HepG2 (cell line): Measurements from ENCODE around the gene FSIP1. TPM values are rescaled to one million over a fixed set of nuclear protein-coding genes. Genes with fewer than 3 reads are reported as not detected.
A peak's percentile ranks its signal among the peaks of the same experiment; 100 is the strongest.

Experiments
- AHR ChIP-seq: IDR thresholded peaks from 2 replicates; pipeline ENCODE4 v1.6.1; 2018; ENCODE audit warnings: missing genetic modification reagents, missing compliant biosample characterization
- CAMTA2 ChIP-seq: sonication (generic); formaldehyde crosslinking; IDR thresholded peaks from 2 replicates; pipeline ENCODE4 v1.4.0; 2020; ENCODE audit warnings: mild to moderate bottlenecking, missing genetic modification reagents, borderline replicate concordance
- CENPT ChIP-seq: sonication (generic); formaldehyde crosslinking; IDR thresholded peaks from 2 replicates; pipeline ENCODE4 v1.8.0; 2022; ENCODE audit warnings: low read depth, mild to moderate bottlenecking, moderate library complexity, missing genetic modification reagents
- HOXA5 ChIP-seq: sonication (generic); formaldehyde crosslinking; IDR thresholded peaks from 2 replicates; pipeline ENCODE4 v1.4.0; 2020; ENCODE audit warnings: missing genetic modification reagents
- NFE2 ChIP-seq: sonication (generic); formaldehyde crosslinking; IDR thresholded peaks from 2 replicates; pipeline ENCODE4 v1.4.0; 2020; ENCODE audit warnings: missing genetic modification reagents
- PHF21A ChIP-seq: sonication (generic); formaldehyde crosslinking; IDR thresholded peaks from 2 replicates; pipeline ENCODE4 v1.5.0; 2020; ENCODE audit warnings: mild to moderate bottlenecking, missing genetic modification reagents
- PITX1 ChIP-seq: sonication (generic); formaldehyde crosslinking; IDR thresholded peaks from 2 replicates; pipeline ENCODE4 v1.5.1; 2020; ENCODE audit warnings: mild to moderate bottlenecking, missing genetic modification reagents
- SATB2 ChIP-seq: sonication (generic); formaldehyde crosslinking; IDR thresholded peaks from 2 replicates; pipeline ENCODE4 v1.5.0; 2020; ENCODE audit warnings: missing genetic modification reagents
- SKI ChIP-seq: fragments of 450-650 bp; IDR thresholded peaks from one replicate; pipeline ENCODE4 v1.6.1; 2018; ENCODE audit warnings: mild to moderate bottlenecking; ENCODE audit not compliant: partially characterized antibody
- SNRNP70 ChIP-seq: fragments of 200-400 bp; formaldehyde crosslinking; IDR thresholded peaks from 2 replicates; pipeline ENCODE4 v1.6.1; 2017; ENCODE audit warnings: mild to moderate bottlenecking, low read depth, low read length, moderate library complexity
- SPEN ChIP-seq: sonication (generic); formaldehyde crosslinking; IDR thresholded peaks from 2 replicates; pipeline ENCODE4 v1.5.1; 2020; ENCODE audit warnings: low read depth, mild to moderate bottlenecking, missing genetic modification reagents
- STAG1 ChIP-seq: sonication (generic); formaldehyde crosslinking; IDR thresholded peaks from 2 replicates; pipeline ENCODE4 v1.4.0; 2020; ENCODE audit warnings: missing genetic modification reagents
- TBL1XR1 ChIP-seq: fragments of 150-350 bp; IDR thresholded peaks from 2 replicates; pipeline ENCODE4 v1.6.1; 2014; ENCODE audit warnings: borderline replicate concordance, low read length; ENCODE audit not compliant: partially characterized antibody
- TCF12 ChIP-seq, 2 experiments: fragments of 450-650 bp in 1 of 2; sonication (generic) in 1 of 2; formaldehyde crosslinking in 1 of 2; IDR thresholded peaks; 2 replicates each; pipeline versions ENCODE4 v1.6.1 to v1.8.0; 2017 to 2022; ENCODE audit warnings: antibody characterized with exemption in 1 of 2, mild to moderate bottlenecking in 1 of 2, missing genetic modification reagents in 1 of 2, moderate library complexity in 1 of 2
- U2AF1 ChIP-seq: fragments of 200-400 bp; formaldehyde crosslinking; optimal IDR thresholded peaks from 2 replicates; pipeline ENCODE3; 2017; ENCODE audit warnings: mild to moderate bottlenecking, low read depth, low read length
- ZNF296 ChIP-seq: sonication (generic); formaldehyde crosslinking; conservative IDR thresholded peaks from 2 replicates; pipeline ENCODE4 v1.5.0; 2020; ENCODE audit warnings: mild to moderate bottlenecking, missing genetic modification reagents
- ZNF484 ChIP-seq: sonication (generic); formaldehyde crosslinking; IDR thresholded peaks from 2 replicates; pipeline ENCODE4 v1.5.1; 2020; ENCODE audit warnings: mild to moderate bottlenecking, low read depth, missing genetic modification reagents, borderline replicate concordance
- ZNF510 ChIP-seq: sonication (generic); formaldehyde crosslinking; IDR thresholded peaks from 2 replicates; pipeline ENCODE4 v1.4.0; 2020; ENCODE audit warnings: low read depth, mild to moderate bottlenecking, missing genetic modification reagents
- ZNF790 ChIP-seq: sonication (generic); formaldehyde crosslinking; IDR thresholded peaks from 2 replicates; pipeline ENCODE4 v1.8.0; 2022; ENCODE audit warnings: missing genetic modification reagents, mild to moderate bottlenecking, borderline replicate concordance
- ZSCAN20 ChIP-seq: sonication (generic); formaldehyde crosslinking; IDR thresholded peaks from 2 replicates; pipeline ENCODE4 v1.4.0; 2020; ENCODE audit warnings: missing genetic modification reagents, mild to moderate bottlenecking, borderline replicate concordance
- ZSCAN29 ChIP-seq: sonication (generic); formaldehyde crosslinking; conservative IDR thresholded peaks from 2 replicates; pipeline ENCODE4 v1.4.0; 2020; ENCODE audit warnings: mild to moderate bottlenecking, missing genetic modification reagents
- polyA plus RNA-seq, 8 experiments: library from polyadenylated mRNA; depleted of rRNA in 3 of 8; stranded (reverse) in 7 of 8; unstranded in 1 of 8; fragments of >200 nt; fragmentation: Illumina TruSeq in 4 of 8; extraction: Trizol in 4 of 8; gene quantifications; 2 replicates each; pipeline versions ENCODE4 v1.2.1 to v1.2.3, GENCODE V29; 2011 to 2016; ENCODE audit warnings: low read depth in 4 of 8, missing spikeins in 1 of 8, mixed read lengths in 1 of 8; ENCODE audit not compliant: insufficient read depth in 1 of 8
- total RNA-seq, 5 experiments: library from RNA; depleted of rRNA; stranded (reverse); fragments of >200 nt; fragmentation: Illumina TruSeq; extraction: Trizol; gene quantifications; 2 replicates each; pipeline ENCODE4 v1.2.3, GENCODE V29; 2016; ENCODE audit warnings: low read depth in 1 of 5
- TF ChIP-seq, protein P1 (sequence below): sonication (generic); formaldehyde crosslinking; IDR thresholded peaks from 2 replicates; pipeline ENCODE4 v1.8.0; 2022; ENCODE audit warnings: missing genetic modification reagents, mild to moderate bottlenecking, inconsistent platforms, borderline replicate concordance
- TF ChIP-seq, protein P2 (sequence below): sonication (generic); formaldehyde crosslinking; IDR thresholded peaks from 2 replicates; pipeline ENCODE4 v1.4.0; 2020; ENCODE audit warnings: mild to moderate bottlenecking, missing genetic modification reagents, borderline replicate concordance
- TF ChIP-seq, protein P3 (sequence below): sonication (generic); formaldehyde crosslinking; conservative IDR thresholded peaks from 2 replicates; pipeline ENCODE4 v1.4.0; 2020; ENCODE audit warnings: missing genetic modification reagents

Gene FSIP1
- total and polyA plus RNA-seq, 2 of the 13 experiments (the other 11 are each of a cell fraction or from before 2014, with no cell fraction given), result 0.18 TPM; not detected in 1

DNA sequence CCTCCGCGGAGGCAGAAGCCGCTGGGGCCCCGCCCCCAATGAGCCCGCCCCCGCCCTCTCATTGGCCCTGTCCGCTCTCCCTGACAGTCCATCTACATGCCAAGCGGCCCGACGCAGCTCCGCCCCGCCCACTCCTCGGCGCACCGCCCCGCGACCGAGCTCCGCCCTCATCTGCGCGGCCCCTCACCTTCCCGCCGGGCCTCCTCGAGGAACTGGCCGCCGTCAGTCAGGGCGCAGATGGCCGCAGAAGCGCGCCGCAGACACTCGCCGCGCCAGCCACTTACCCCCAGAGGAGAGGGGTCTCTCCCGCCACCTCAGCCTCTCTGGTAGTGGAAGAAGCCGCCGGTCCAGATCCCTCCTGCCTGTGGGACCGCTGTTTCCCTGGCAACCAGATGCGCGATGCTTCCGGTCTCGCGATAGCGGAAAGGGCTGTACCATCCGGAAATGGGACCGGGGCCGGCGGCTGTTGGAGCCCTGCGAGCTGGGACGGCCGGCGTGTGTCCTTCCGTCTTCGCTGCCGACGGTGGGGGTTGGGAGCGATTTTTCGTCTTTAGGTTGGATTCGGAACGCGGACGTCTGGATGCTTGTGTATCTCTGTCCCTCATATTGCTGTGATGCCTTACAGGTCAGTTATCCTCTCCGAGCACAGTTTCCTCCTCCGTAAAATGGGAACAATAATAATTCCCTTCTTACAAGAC lies at the start of gene FSIP1 (continued):
- TF ChIP-seq, protein P1, sequence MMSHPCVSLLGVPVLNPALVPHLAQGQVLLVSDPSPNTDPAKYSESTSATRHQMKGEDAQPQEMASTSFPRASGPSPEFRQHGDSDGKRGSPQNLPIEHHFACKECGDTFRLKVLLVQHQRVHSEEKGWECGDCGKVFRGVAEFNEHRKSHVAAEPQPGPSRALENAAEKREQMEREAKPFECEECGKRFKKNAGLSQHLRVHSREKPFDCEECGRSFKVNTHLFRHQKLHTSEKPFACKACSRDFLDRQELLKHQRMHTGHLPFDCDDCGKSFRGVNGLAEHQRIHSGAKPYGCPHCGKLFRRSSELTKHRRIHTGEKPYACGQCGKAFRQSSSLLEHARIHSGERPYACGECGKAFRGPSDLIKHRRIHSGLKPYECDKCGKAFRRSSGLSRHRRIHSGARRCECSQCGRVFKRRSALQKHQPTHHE (CRISPR knock-in tag), result no peak; the same call in 1 of the 2 replicates
- TF ChIP-seq SKI (peak; percentile 37), TBL1XR1 (peak; percentile 28), SATB2 (CRISPR knock-in tag) (no peak), AHR (CRISPR knock-in tag) (peak; percentile 74; the same call in 1 of the 2 replicates), ZSCAN29 (CRISPR knock-in tag) (no peak), ZNF790 (CRISPR knock-in tag) (no peak), ZNF484 (CRISPR knock-in tag) (no peak), PHF21A (no peak; the same call in 1 of the 2 replicates), NFE2 (no peak), ZNF296 (CRISPR knock-in tag) (no peak), PITX1 (no peak), STAG1 (CRISPR knock-in tag) (no peak), SPEN (CRISPR knock-in tag) (peak; percentile 48; the same call in 1 of the 2 replicates), CAMTA2 (CRISPR knock-in tag) (no peak), TCF12 (IDR thresholded peaks at IDR 0.05) (no peak), TCF12 (CRISPR knock-in tag; IDR thresholded peaks at IDR 0.05) (no peak), CENPT (CRISPR knock-in tag) (no peak), HOXA5 (CRISPR knock-in tag) (peak; percentile 51; the same call in 1 of the 2 replicates), U2AF1 (no peak), ZSCAN20 (CRISPR knock-in tag) (no peak), ZNF510 (CRISPR knock-in tag) (0 out of 2 replicates have a peak, but pooled peaks have one; percentile 70), SNRNP70 (no peak)
- TF ChIP-seq, protein P2, sequence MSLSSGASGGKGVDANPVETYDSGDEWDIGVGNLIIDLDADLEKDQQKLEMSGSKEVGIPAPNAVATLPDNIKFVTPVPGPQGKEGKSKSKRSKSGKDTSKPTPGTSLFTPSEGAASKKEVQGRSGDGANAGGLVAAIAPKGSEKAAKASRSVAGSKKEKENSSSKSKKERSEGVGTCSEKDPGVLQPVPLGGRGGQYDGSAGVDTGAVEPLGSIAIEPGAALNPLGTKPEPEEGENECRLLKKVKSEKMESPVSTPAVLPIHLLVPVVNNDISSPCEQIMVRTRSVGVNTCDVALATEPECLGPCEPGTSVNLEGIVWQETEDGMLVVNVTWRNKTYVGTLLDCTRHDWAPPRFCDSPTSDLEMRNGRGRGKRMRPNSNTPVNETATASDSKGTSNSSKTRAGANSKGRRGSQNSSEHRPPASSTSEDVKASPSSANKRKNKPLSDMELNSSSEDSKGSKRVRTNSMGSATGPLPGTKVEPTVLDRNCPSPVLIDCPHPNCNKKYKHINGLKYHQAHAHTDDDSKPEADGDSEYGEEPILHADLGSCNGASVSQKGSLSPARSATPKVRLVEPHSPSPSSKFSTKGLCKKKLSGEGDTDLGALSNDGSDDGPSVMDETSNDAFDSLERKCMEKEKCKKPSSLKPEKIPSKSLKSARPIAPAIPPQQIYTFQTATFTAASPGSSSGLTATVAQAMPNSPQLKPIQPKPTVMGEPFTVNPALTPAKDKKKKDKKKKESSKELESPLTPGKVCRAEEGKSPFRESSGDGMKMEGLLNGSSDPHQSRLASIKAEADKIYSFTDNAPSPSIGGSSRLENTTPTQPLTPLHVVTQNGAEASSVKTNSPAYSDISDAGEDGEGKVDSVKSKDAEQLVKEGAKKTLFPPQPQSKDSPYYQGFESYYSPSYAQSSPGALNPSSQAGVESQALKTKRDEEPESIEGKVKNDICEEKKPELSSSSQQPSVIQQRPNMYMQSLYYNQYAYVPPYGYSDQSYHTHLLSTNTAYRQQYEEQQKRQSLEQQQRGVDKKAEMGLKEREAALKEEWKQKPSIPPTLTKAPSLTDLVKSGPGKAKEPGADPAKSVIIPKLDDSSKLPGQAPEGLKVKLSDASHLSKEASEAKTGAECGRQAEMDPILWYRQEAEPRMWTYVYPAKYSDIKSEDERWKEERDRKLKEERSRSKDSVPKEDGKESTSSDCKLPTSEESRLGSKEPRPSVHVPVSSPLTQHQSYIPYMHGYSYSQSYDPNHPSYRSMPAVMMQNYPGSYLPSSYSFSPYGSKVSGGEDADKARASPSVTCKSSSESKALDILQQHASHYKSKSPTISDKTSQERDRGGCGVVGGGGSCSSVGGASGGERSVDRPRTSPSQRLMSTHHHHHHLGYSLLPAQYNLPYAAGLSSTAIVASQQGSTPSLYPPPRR (CRISPR knock-in tag), result no peak
- TF ChIP-seq, protein P3, sequence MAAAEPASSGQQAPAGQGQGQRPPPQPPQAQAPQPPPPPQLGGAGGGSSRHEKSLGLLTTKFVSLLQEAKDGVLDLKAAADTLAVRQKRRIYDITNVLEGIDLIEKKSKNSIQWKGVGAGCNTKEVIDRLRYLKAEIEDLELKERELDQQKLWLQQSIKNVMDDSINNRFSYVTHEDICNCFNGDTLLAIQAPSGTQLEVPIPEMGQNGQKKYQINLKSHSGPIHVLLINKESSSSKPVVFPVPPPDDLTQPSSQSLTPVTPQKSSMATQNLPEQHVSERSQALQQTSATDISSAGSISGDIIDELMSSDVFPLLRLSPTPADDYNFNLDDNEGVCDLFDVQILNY (CRISPR knock-in tag), result peak; percentile 32; the same call in 1 of the 2 replicates
